Caco-2 (cell line): ENCODE data around the gene THEM4. TPM values are rescaled to one million over a fixed set of nuclear protein-coding genes. Genes with fewer than 3 reads are reported as not detected.

Experiments
- BruUV-seq: library from RNA; stranded (reverse); fragments of 400-500 nt; replicated peaks from 2 replicates; lab custom pipeline; 2021; lab: Mats Ljungman, UMichigan
- CTCF ChIA-PET: fragments of 300-600 bp; sonication (Branson Sonifier 250); formaldehyde crosslinking; loops from one replicate; lab custom pipeline; 2022; ENCODE audit warnings: antibody characterized with exemption; lab: Charles Lee
- POLR2A ChIA-PET: fragments of 300-600 bp; sonication (Branson Sonifier 250); formaldehyde crosslinking; loops from one replicate; lab custom pipeline; 2022; ENCODE audit warnings: antibody characterized with exemption; lab: Charles Lee
- DNase-seq, 2 experiments: peaks; one replicate each; pipeline versions ENCODE4 v3.0.0 to v3.0.0-alpha.2; 2020 to 2022
- H3K27me3 ChIP-seq: replicated peaks from 2 replicates; pipeline ENCODE4 v1.6.0; 2011; ENCODE audit warnings: low read length; ENCODE audit not compliant: control insufficient read depth, insufficient read depth
- H3K36me3 ChIP-seq: 2 replicates; pipeline ENCODE4 v1.5.1; 2011; ENCODE audit warnings: low read length; ENCODE audit not compliant: control insufficient read depth, insufficient read depth
- H3K4me1 ChIP-seq: fragments of 250-450 bp; sonication (Bioruptor Pico); 2 replicates; pipeline ENCODE4 v1.5.1; 2020; ENCODE audit warnings: mild to moderate bottlenecking
- H3K4me3 ChIP-seq: 2 replicates; pipeline ENCODE4 v1.5.1; 2011; ENCODE audit warnings: low read depth, mild to moderate bottlenecking, control low read depth, low read length
- H3K9me3 ChIP-seq: fragments of 250-450 bp; sonication (Bioruptor Pico); 2 replicates; pipeline ENCODE4 v1.5.1; 2020; ENCODE audit warnings: mild to moderate bottlenecking, moderate library complexity
- H3K27ac Mint-ChIP-seq: one replicate; pipeline ENCODE4 v1.8.0; 2022; ENCODE audit warnings: mixed read lengths; ENCODE audit not compliant: unreplicated experiment
- H3K27me3 Mint-ChIP-seq: one replicate; pipeline ENCODE4 v1.8.0; 2022; ENCODE audit warnings: mixed read lengths; ENCODE audit not compliant: insufficient read depth, unreplicated experiment
- H3K36me3 Mint-ChIP-seq: one replicate; pipeline ENCODE4 v1.8.0; 2022; ENCODE audit warnings: mild to moderate bottlenecking, mixed read lengths; ENCODE audit not compliant: insufficient read depth, unreplicated experiment
- H3K4me1 Mint-ChIP-seq: one replicate; pipeline ENCODE4 v1.8.0; 2022; ENCODE audit warnings: low read depth, mixed read lengths; ENCODE audit not compliant: unreplicated experiment
- H3K4me3 Mint-ChIP-seq: one replicate; pipeline ENCODE4 v1.8.0; 2022; ENCODE audit warnings: mild to moderate bottlenecking, moderate library complexity, mixed read lengths; ENCODE audit not compliant: unreplicated experiment
- H3K9me3 Mint-ChIP-seq: one replicate; pipeline ENCODE4 v1.8.0; 2022; ENCODE audit warnings: mixed read lengths; ENCODE audit not compliant: unreplicated experiment
- intact Hi-C: fragments of 100-400 bp; cut with micrococcal nuclease; formaldehyde crosslinking; loops from one replicate; pipeline ENCODE4 v1.10.0; 2022; ENCODE audit not compliant: unreplicated experiment
- total RNA-seq: library from RNA; stranded (reverse); gene quantifications from 2 replicates; pipeline ENCODE4 v1.2.3, GENCODE V29; 2022
- TF ChIP-seq, protein P1 (sequence below), 2 experiments: fragments of 200-600 bp in 1 of 2; IDR thresholded peaks; 1 replicate in 1 of 2; 2 replicates in 1 of 2; pipeline versions ENCODE4 v1.5.1 to v1.8.0; 2011 to 2022; ENCODE audit warnings: antibody characterized with exemption in 1 of 2, control low read depth in 1 of 2, inconsistent platforms in 1 of 2, low read depth in 1 of 2, low read length in 1 of 2, mild to moderate bottlenecking in 1 of 2, moderate library complexity in 1 of 2; ENCODE audit not compliant: insufficient read depth in 1 of 2, severe bottlenecking in 1 of 2, unreplicated experiment in 1 of 2

The THEM4 gene
- total RNA-seq, 1 experiment from 2014 or later, result 9.5 TPM

DNA sequence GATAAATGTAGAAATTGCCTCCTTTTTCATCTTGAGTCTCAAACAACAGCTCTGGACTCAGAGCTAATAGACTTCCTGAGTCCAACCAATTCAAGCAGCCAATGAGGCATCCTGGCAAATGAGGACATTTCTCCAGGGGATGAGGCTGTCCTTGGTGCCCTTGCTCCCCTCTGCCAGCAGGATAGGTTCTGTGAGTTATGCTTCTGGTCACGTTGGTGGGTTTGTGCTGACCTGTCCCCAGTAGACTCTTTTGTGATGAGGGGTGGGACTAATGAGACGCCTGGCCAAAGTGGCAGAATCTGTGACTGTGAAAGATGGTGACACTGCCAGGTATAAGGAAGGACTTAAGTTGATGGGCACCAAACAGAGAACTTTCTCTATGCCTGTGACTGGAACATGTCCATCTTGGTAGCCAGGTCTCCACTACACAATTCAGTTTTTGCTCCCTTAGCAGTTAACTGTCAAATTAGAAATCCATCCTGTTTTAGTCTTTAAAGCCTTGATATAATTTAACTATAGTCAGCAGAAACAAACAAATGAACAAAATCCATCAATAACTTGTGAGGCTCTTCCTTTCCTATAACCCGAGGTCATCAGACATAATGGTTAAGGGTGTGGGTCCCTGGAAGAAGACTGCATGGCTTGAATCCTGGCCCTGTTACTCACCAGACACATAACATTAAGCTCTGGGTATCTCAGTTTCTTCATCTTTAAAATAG lies 35.7 kb upstream of the THEM4 start:
- Histone ChIP-seq H3K9me3 (no peaks in the 10 kb centered on the region), H3K4me3 (no peak overlapping the region), H3K4me1 (peaks cover 5% of the 10 kb centered on the region; the same call in 1 of the 2 replicates), H3K27me3 (no peaks in the 10 kb centered on the region), H3K36me3 (no peaks in the 10 kb centered on the region)
- POLR2A ChIA-PET, result no interaction called here
- intact Hi-C loops, result no loop called here
- BruUV-seq, result no TSS peak
- Mint-ChIP-seq H3K9me3 (no peaks in the 10 kb centered on the region), H3K4me3 (no peak overlapping the region), H3K27ac (peak overlapping the region; percentile 87), H3K4me1 (peaks cover 21% of the 10 kb centered on the region), H3K27me3 (no peaks in the 10 kb centered on the region), H3K36me3 (no peaks in the 10 kb centered on the region)
- TF ChIP-seq, protein P1, sequence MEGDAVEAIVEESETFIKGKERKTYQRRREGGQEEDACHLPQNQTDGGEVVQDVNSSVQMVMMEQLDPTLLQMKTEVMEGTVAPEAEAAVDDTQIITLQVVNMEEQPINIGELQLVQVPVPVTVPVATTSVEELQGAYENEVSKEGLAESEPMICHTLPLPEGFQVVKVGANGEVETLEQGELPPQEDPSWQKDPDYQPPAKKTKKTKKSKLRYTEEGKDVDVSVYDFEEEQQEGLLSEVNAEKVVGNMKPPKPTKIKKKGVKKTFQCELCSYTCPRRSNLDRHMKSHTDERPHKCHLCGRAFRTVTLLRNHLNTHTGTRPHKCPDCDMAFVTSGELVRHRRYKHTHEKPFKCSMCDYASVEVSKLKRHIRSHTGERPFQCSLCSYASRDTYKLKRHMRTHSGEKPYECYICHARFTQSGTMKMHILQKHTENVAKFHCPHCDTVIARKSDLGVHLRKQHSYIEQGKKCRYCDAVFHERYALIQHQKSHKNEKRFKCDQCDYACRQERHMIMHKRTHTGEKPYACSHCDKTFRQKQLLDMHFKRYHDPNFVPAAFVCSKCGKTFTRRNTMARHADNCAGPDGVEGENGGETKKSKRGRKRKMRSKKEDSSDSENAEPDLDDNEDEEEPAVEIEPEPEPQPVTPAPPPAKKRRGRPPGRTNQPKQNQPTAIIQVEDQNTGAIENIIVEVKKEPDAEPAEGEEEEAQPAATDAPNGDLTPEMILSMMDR (IDR thresholded peaks at IDR 0.05; ENCODE audit: insufficient read depth in 1 of 2, low read depth in 1 of 2, low read length in 1 of 2, severe bottlenecking in 1 of 2, unreplicated experiment in 1 of 2), result no peak
- no peak for DNase-seq
- CTCF ChIA-PET, result no interaction called here

DNA sequence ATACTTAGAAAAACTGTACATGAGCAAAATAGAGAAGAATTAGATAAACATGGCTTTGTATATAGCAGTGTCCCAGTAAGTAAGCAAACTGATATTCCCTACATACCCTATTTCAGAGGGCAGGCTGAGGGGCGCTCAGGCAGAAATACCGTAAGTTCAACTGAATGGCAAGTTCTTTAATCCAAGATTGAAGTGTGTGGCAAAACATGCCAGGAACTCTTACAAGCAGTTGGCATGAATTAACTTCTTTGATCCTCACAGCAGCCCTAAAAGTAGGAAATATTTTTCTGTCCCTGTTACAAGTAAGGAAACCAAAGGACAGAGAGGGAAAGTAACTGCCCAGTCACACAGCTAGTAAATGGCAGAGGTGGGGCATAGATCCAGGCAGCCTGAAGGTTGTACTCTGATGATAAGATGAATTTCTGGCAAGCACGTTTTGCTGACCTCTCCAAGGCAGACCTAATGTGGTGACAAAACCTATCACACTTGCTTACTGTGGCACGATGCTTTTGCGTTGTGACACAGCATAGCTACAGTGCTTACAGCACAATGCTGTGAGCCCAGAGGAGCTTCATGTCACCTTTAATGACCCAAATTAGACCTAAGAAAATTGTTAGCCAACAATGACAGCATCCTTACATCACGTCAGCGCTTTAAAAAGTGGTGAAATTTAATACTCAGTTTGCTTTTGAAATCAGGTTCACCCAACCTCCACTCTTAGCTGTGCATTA lies 35.0 kb upstream of the THEM4 start:
- H3K9me3 ChIP-seq, result no peaks in the 10 kb centered on the region
- no TSS peak for BruUV-seq
- DNase-seq, result no peak
- no peak overlapping the region for H3K27ac Mint-ChIP-seq
- ChIA-PET POLR2A (no interaction called here), CTCF (no interaction called here)
- H3K4me3 ChIP-seq, result no peak overlapping the region
- H3K4me3 Mint-ChIP-seq, result no peak overlapping the region
- no peaks in the 10 kb centered on the region for H3K27me3 ChIP-seq
- no peaks in the 10 kb centered on the region for H3K9me3 Mint-ChIP-seq
- H3K27me3 Mint-ChIP-seq, result no peaks in the 10 kb centered on the region
- H3K4me1 ChIP-seq, result peaks cover 5% of the 10 kb centered on the region; the same call in 1 of the 2 replicates
- TF ChIP-seq, protein P1 (IDR thresholded peaks at IDR 0.05; ENCODE audit: insufficient read depth in 1 of 2, low read depth in 1 of 2, low read length in 1 of 2, severe bottlenecking in 1 of 2, unreplicated experiment in 1 of 2), result no peak
- intact Hi-C loops, result no loop called here
- peaks cover 21% of the 10 kb centered on the region for H3K4me1 Mint-ChIP-seq
- no peaks in the 10 kb centered on the region for H3K36me3 Mint-ChIP-seq
- H3K36me3 ChIP-seq, result no peaks in the 10 kb centered on the region

DNA sequence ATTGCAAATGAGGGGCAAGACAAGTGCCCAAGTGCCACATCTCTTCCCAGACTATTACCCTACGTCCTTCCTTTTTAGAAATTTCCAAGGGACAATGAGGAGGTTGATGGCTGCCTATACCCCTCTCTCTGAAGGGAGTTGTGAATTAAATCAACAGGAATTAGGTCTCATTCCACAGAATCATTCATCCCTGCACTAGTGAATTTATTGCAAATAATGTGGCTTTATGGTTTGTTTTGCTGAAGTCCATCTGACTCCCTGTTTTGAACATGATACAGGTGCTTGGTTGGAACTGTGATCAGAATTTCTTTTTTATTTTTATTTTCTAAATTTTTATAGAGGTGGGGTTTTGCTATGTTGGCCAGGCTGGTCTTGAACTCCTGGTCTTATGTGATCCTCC lies 34.3 kb upstream of the THEM4 start:
- TF ChIP-seq, protein P1 (IDR thresholded peaks at IDR 0.05; ENCODE audit: insufficient read depth in 1 of 2, low read depth in 1 of 2, low read length in 1 of 2, severe bottlenecking in 1 of 2, unreplicated experiment in 1 of 2), result no peak
- intact Hi-C loops, result no loop called here
- Histone ChIP-seq H3K27me3 (no peaks in the 10 kb centered on the region), H3K4me3 (no peak overlapping the region), H3K9me3 (no peaks in the 10 kb centered on the region), H3K36me3 (no peaks in the 10 kb centered on the region), H3K4me1 (peaks cover 5% of the 10 kb centered on the region; the same call in 1 of the 2 replicates)
- Mint-ChIP-seq H3K4me3 (no peak overlapping the region), H3K4me1 (peaks cover 27% of the 10 kb centered on the region), H3K27ac (no peak overlapping the region), H3K36me3 (no peaks in the 10 kb centered on the region), H3K27me3 (no peaks in the 10 kb centered on the region), H3K9me3 (no peaks in the 10 kb centered on the region)
- DNase-seq, result no peak
- BruUV-seq, result no TSS peak
- ChIA-PET CTCF (no interaction called here), POLR2A (no interaction called here)
